Caco-2 (cell line): ENCODE measurements around the gene PICK1. TPM values are rescaled to one million over a fixed set of nuclear protein-coding genes. Genes with fewer than 3 reads are reported as not detected.
A peak's percentile ranks its signal among the peaks of the same experiment; 100 is the strongest.

Experiments
- Bru-seq: library from RNA; stranded (reverse); fragments of 400-500 nt; gene quantifications from one replicate; lab custom pipeline; 2021; lab: Mats Ljungman, UMichigan
- BruChase-seq, 2 experiments: library from RNA; stranded (reverse); fragments of 400-500 nt; gene quantifications; one replicate each; lab custom pipeline; 2021; lab: Mats Ljungman, UMichigan
- BruUV-seq: library from RNA; stranded (reverse); fragments of 400-500 nt; replicated peaks from 2 replicates; lab custom pipeline; 2021; lab: Mats Ljungman, UMichigan
- CTCF ChIA-PET: fragments of 300-600 bp; sonication (Branson Sonifier 250); formaldehyde crosslinking; loops from one replicate; lab custom pipeline; 2022; ENCODE audit warnings: antibody characterized with exemption; lab: Charles Lee
- POLR2A ChIA-PET: fragments of 300-600 bp; sonication (Branson Sonifier 250); formaldehyde crosslinking; loops from one replicate; lab custom pipeline; 2022; ENCODE audit warnings: antibody characterized with exemption; lab: Charles Lee
- DNase-seq, 2 experiments: peaks; one replicate each; pipeline versions ENCODE4 v3.0.0 to v3.0.0-alpha.2; 2020 to 2022
- H3K27me3 ChIP-seq: replicated peaks from 2 replicates; pipeline ENCODE4 v1.6.0; 2011; ENCODE audit warnings: low read length; ENCODE audit not compliant: control insufficient read depth, insufficient read depth
- H3K36me3 ChIP-seq: 2 replicates; pipeline ENCODE4 v1.5.1; 2011; ENCODE audit warnings: low read length; ENCODE audit not compliant: control insufficient read depth, insufficient read depth
- H3K4me1 ChIP-seq: fragments of 250-450 bp; sonication (Bioruptor Pico); 2 replicates; pipeline ENCODE4 v1.5.1; 2020; ENCODE audit warnings: mild to moderate bottlenecking
- H3K4me3 ChIP-seq: 2 replicates; pipeline ENCODE4 v1.5.1; 2011; ENCODE audit warnings: low read depth, mild to moderate bottlenecking, control low read depth, low read length
- H3K9me3 ChIP-seq: fragments of 250-450 bp; sonication (Bioruptor Pico); 2 replicates; pipeline ENCODE4 v1.5.1; 2020; ENCODE audit warnings: mild to moderate bottlenecking, moderate library complexity
- H3K27ac Mint-ChIP-seq: one replicate; pipeline ENCODE4 v1.8.0; 2022; ENCODE audit warnings: mixed read lengths; ENCODE audit not compliant: unreplicated experiment
- H3K27me3 Mint-ChIP-seq: one replicate; pipeline ENCODE4 v1.8.0; 2022; ENCODE audit warnings: mixed read lengths; ENCODE audit not compliant: insufficient read depth, unreplicated experiment
- H3K36me3 Mint-ChIP-seq: one replicate; pipeline ENCODE4 v1.8.0; 2022; ENCODE audit warnings: mild to moderate bottlenecking, mixed read lengths; ENCODE audit not compliant: insufficient read depth, unreplicated experiment
- H3K4me1 Mint-ChIP-seq: one replicate; pipeline ENCODE4 v1.8.0; 2022; ENCODE audit warnings: low read depth, mixed read lengths; ENCODE audit not compliant: unreplicated experiment
- H3K4me3 Mint-ChIP-seq: one replicate; pipeline ENCODE4 v1.8.0; 2022; ENCODE audit warnings: mild to moderate bottlenecking, moderate library complexity, mixed read lengths; ENCODE audit not compliant: unreplicated experiment
- H3K9me3 Mint-ChIP-seq: one replicate; pipeline ENCODE4 v1.8.0; 2022; ENCODE audit warnings: mixed read lengths; ENCODE audit not compliant: unreplicated experiment
- CTCF ChIP-seq, 2 experiments: fragments of 200-600 bp in 1 of 2; IDR thresholded peaks; 1 replicate in 1 of 2; 2 replicates in 1 of 2; pipeline versions ENCODE4 v1.5.1 to v1.8.0; 2011 to 2022; ENCODE audit warnings: antibody characterized with exemption in 1 of 2, control low read depth in 1 of 2, inconsistent platforms in 1 of 2, low read depth in 1 of 2, low read length in 1 of 2, mild to moderate bottlenecking in 1 of 2, moderate library complexity in 1 of 2; ENCODE audit not compliant: insufficient read depth in 1 of 2, severe bottlenecking in 1 of 2, unreplicated experiment in 1 of 2
- intact Hi-C: fragments of 100-400 bp; cut with micrococcal nuclease; formaldehyde crosslinking; loops from one replicate; pipeline ENCODE4 v1.10.0; 2022; ENCODE audit not compliant: unreplicated experiment
- long read RNA-seq: library from polyadenylated mRNA; stranded (forward); transcript quantifications from one replicate; pipeline ENCODE4 v2.0.0, GENCODE V29; 2022
- total RNA-seq: library from RNA; stranded (reverse); gene quantifications from 2 replicates; pipeline ENCODE4 v1.2.3, GENCODE V29; 2022

Gene PICK1
- total RNA-seq (40.2 and 41.1 TPM in 2 replicates), Bru-seq, nascent RNA (percentile 65 among the genes with signal in this experiment), BruChase-seq, experiment 1, labeled RNA remaining after a 2-hour chase (percentile 67 among the genes with signal in this experiment), BruChase-seq, experiment 2, labeled RNA remaining after a 6-hour chase (percentile 69 among the genes with signal in this experiment)
- long read RNA-seq, transcript PICK1-201 (13 exons, 2,055 nt) = major isoform, 28 of 55 reads
- long read RNA-seq, transcript PICK1-202 (13 exons, 2,164 nt) = minor isoform, 6 of 55 reads
- long read RNA-seq, partial matches to known transcripts = 1 of 55 reads
- long read RNA-seq, other reads (novel, unspliced or antisense) = 19 of 55 reads

GRCh38 chr22:38056969-38057891, at the start of gene PICK1:
PICK1 (plus strand) TSS chr22:38057404; CDS start chr22:38057810, 406 bp downstream.
- POLR2A ChIA-PET = interaction anchor here (0.6 to 0.9 kb wide), 3 partner anchors 11 to 1359 kb away, joined by 3 to 6 read pairs (median 4); no protein-coding TSS in a partner anchor
- Mint-ChIP-seq H3K36me3 (peaks cover 36% of the 10 kb centered on the region), H3K27ac (peak within 1 kb of the TSS; percentile 99), H3K9me3 (no peaks in the 10 kb centered on the region), H3K4me1 (peaks cover 8% of the 10 kb centered on the region), H3K4me3 (peak within 1 kb of the TSS; percentile 77), H3K27me3 (peaks cover 2% of the 10 kb centered on the region)
- intact Hi-C loops = no loop called here
- BruUV-seq = TSS peak; percentile 70
- H3K36me3 ChIP-seq = no peaks in the 10 kb centered on the region; the same call in 1 of the 2 replicates
- H3K27me3 ChIP-seq = no peaks in the 10 kb centered on the region
- peak within 1 kb of the TSS; percentile 47 for H3K4me3 ChIP-seq
- CTCF ChIA-PET = interaction anchor here (0.6 to 1.3 kb wide), 4 partner anchors 11 to 111 kb away, joined by 3 to 9 read pairs (median 4); no protein-coding TSS in a partner anchor
- peaks cover 6% of the 10 kb centered on the region; the same call in 1 of the 2 replicates for H3K4me1 ChIP-seq
- peak; percentile 92 for DNase-seq
- no peak for TF ChIP-seq CTCF (IDR thresholded peaks at IDR 0.05; ENCODE audit: insufficient read depth in 1 of 2, low read depth in 1 of 2, low read length in 1 of 2, severe bottlenecking in 1 of 2, unreplicated experiment in 1 of 2)
- H3K9me3 ChIP-seq = no peaks in the 10 kb centered on the region

GRCh38 chr22:38009000-38009806, 48.0 kb upstream of the PICK1 start:
- POLR2A ChIA-PET = interaction anchor here (0.6 kb wide), 1 partner anchor 1499 kb away, joined by 4 read pairs; no protein-coding TSS in a partner anchor
- no peak overlapping the region for H3K4me3 Mint-ChIP-seq
- no peaks in the 10 kb centered on the region for H3K4me1 Mint-ChIP-seq
- no peaks in the 10 kb centered on the region for H3K36me3 Mint-ChIP-seq
- no peaks in the 10 kb centered on the region for H3K9me3 Mint-ChIP-seq
- H3K27ac Mint-ChIP-seq = no peak overlapping the region
- Histone ChIP-seq H3K4me3 (no peak overlapping the region), H3K4me1 (no peaks in the 10 kb centered on the region), H3K9me3 (no peaks in the 10 kb centered on the region), H3K36me3 (no peaks in the 10 kb centered on the region), H3K27me3 (no peaks in the 10 kb centered on the region)
- TF ChIP-seq CTCF (IDR thresholded peaks at IDR 0.05; ENCODE audit: insufficient read depth in 1 of 2, low read depth in 1 of 2, low read length in 1 of 2, severe bottlenecking in 1 of 2, unreplicated experiment in 1 of 2) = no peak
- BruUV-seq = no TSS peak
- CTCF ChIA-PET = no interaction called here
- intact Hi-C loops = no loop called here
- DNase-seq = no peak
- H3K27me3 Mint-ChIP-seq = no peaks in the 10 kb centered on the region
